MCF 10A (cell line): ENCODE results near the gene NECAB3. TPM values are rescaled to one million over a fixed set of nuclear protein-coding genes. Genes with fewer than 3 reads are reported as not detected.

Source experiments
- BruUV-seq: library from RNA; stranded (reverse); fragments of 400-500 nt; replicated peaks from 2 replicates; lab custom pipeline; 2021; lab: Mats Ljungman, UMichigan
- CTCF ChIA-PET: fragments of 300-600 bp; sonication (Branson Sonifier 250); formaldehyde crosslinking; extraction: SDS; loops from one replicate; lab custom pipeline; 2021; ENCODE audit warnings: antibody characterized with exemption, inconsistent platforms; lab: Yijun Ruan, JAX
- POLR2A ChIA-PET: fragments of 300-600, 350-650 bp; sonication (Branson Sonifier 250); formaldehyde crosslinking; extraction: SDS; loops from one replicate; lab custom pipeline; 2020; ENCODE audit warnings: antibody characterized with exemption, inconsistent platforms; lab: Yijun Ruan, JAX
- DNase-seq: peaks from one replicate; pipeline ENCODE4 v3.0.0-alpha.2; 2018; ENCODE audit not compliant: unreplicated experiment
- H3K27ac Mint-ChIP-seq: one replicate; pipeline ENCODE4 v1.8.0; 2022; ENCODE audit warnings: mild to moderate bottlenecking, low read depth, mixed read lengths; ENCODE audit not compliant: unreplicated experiment
- H3K27me3 Mint-ChIP-seq: one replicate; pipeline ENCODE4 v1.8.0; 2022; ENCODE audit warnings: mixed read lengths; ENCODE audit not compliant: insufficient read depth, unreplicated experiment
- H3K36me3 Mint-ChIP-seq: one replicate; pipeline ENCODE4 v1.8.0; 2022; ENCODE audit warnings: mild to moderate bottlenecking, moderate library complexity, mixed read lengths; ENCODE audit not compliant: insufficient read depth, unreplicated experiment
- H3K4me1 Mint-ChIP-seq: one replicate; pipeline ENCODE4 v1.8.0; 2022; ENCODE audit warnings: mixed read lengths; ENCODE audit not compliant: insufficient read depth, unreplicated experiment
- H3K4me3 Mint-ChIP-seq: one replicate; pipeline ENCODE4 v1.8.0; 2022; ENCODE audit warnings: mild to moderate bottlenecking, moderate library complexity, mixed read lengths; ENCODE audit not compliant: unreplicated experiment
- H3K9me3 Mint-ChIP-seq: one replicate; pipeline ENCODE4 v1.8.0; 2022; ENCODE audit warnings: mixed read lengths; ENCODE audit not compliant: unreplicated experiment
- CTCF ChIP-seq: fragments of 200-600 bp; IDR thresholded peaks from one replicate; pipeline ENCODE4 v1.8.0; 2022; ENCODE audit warnings: antibody characterized with exemption, mild to moderate bottlenecking; ENCODE audit not compliant: unreplicated experiment
- intact Hi-C: fragments of 100-400 bp; cut with micrococcal nuclease; formaldehyde crosslinking; loops from 2 replicates; pipeline ENCODE4 v1.14.1; 2022
- total RNA-seq: library from RNA; stranded (reverse); gene quantifications from 2 replicates; pipeline ENCODE4 v1.2.3, GENCODE V29; 2022

Gene NECAB3
- total RNA-seq, 1 experiment from 2014 or later = 15.1 TPM

- intact Hi-C loops = no loop called here
- H3K27me3 Mint-ChIP-seq = no peaks in the 10 kb centered on the region
- H3K36me3 Mint-ChIP-seq = peaks cover 57% of the 10 kb centered on the region
- BruUV-seq = no TSS peak
- H3K9me3 Mint-ChIP-seq = no peaks in the 10 kb centered on the region
- TF ChIP-seq CTCF = no peak
- H3K4me3 Mint-ChIP-seq = no peak overlapping the region
- H3K4me1 Mint-ChIP-seq = no peaks in the 10 kb centered on the region
- ChIA-PET CTCF (interaction anchor here (0.6 kb wide), 1 partner anchor 208 kb away, joined by 4 read pairs; no protein-coding TSS in a partner anchor), POLR2A (no interaction called here)
- DNase-seq = no peak
- no peak overlapping the region for H3K27ac Mint-ChIP-seq
These were observed 44.7 kb downstream of the NECAB3 start for GRCh38 chr20:33629533-33629932.

- Mint-ChIP-seq H3K36me3 (peaks cover 69% of the 10 kb centered on the region), H3K27ac (no peak overlapping the region), H3K9me3 (no peaks in the 10 kb centered on the region), H3K4me1 (no peaks in the 10 kb centered on the region), H3K27me3 (no peaks in the 10 kb centered on the region), H3K4me3 (no peak overlapping the region)
- POLR2A ChIA-PET = no interaction called here
- CTCF ChIA-PET = no interaction called here
- no TSS peak for BruUV-seq
- no peak for TF ChIP-seq CTCF
- no peak for DNase-seq
- intact Hi-C loops = no loop called here
These were observed 46.5 kb downstream of the NECAB3 start for GRCh38 chr20:33627577-33628216.

- DNase-seq = no peak
- Mint-ChIP-seq H3K27me3 (no peaks in the 10 kb centered on the region), H3K36me3 (peaks cover 73% of the 10 kb centered on the region), H3K4me1 (no peaks in the 10 kb centered on the region), H3K4me3 (no peak overlapping the region), H3K9me3 (no peaks in the 10 kb centered on the region), H3K27ac (no peak overlapping the region)
- BruUV-seq = no TSS peak
- ChIA-PET POLR2A (no interaction called here), CTCF (interaction anchor here (0.7 to 1.2 kb wide), 3 partner anchors 14 to 42 kb away, joined by 3 to 5 read pairs (median 4); no protein-coding TSS in a partner anchor)
- intact Hi-C loops = no loop called here
- TF ChIP-seq CTCF = no peak
These were observed 48.0 kb downstream of the NECAB3 start for GRCh38 chr20:33626190-33626589.

DNA sequence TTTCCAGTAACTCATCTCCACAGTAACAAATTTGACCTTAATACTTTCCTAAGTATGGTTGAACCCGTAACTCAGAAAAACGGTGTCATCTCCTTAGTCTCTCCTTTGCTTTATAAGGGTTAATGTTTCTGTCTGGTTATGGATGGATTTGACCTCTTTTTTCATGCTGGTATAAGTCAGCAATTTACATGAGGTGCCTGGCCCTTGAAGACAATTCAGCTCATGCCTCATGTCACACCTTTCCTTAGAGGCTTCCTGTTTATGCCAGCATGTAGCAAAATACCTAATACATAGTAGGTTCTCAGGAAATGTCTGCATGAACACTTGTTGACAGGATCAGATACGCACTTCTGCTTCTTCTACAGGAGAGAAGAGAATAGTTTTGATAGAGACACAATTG lies 49.8 kb downstream of the NECAB3 start:
- Mint-ChIP-seq H3K9me3 (no peaks in the 10 kb centered on the region), H3K36me3 (peaks cover 65% of the 10 kb centered on the region), H3K27ac (no peak overlapping the region), H3K4me1 (no peaks in the 10 kb centered on the region), H3K4me3 (no peak overlapping the region), H3K27me3 (no peaks in the 10 kb centered on the region)
- no peak for TF ChIP-seq CTCF
- CTCF ChIA-PET = interaction anchor here (0.6 kb wide), 1 partner anchor 796 kb away, joined by 4 read pairs; no protein-coding TSS in a partner anchor
- no peak for DNase-seq
- intact Hi-C loops = no loop called here
- POLR2A ChIA-PET = interaction anchor here (0.9 kb wide), 1 partner anchor 63 kb away, joined by 3 read pairs; no protein-coding TSS in a partner anchor
- BruUV-seq = no TSS peak
